MG63 (cell line): ENCODE data around the gene HOXA3. TPM values are rescaled to one million over a fixed set of nuclear protein-coding genes. Genes with fewer than 3 reads are reported as not detected.

Experiments
- DNase-seq: peaks from one replicate; pipeline ENCODE4 v3.0.0-alpha.2; 2020
- H3K27me3 ChIP-seq: fragments of 250-450 bp; sonication (Bioruptor Pico); 2 replicates; pipeline ENCODE4 v1.5.1; 2020; ENCODE audit warnings: mild to moderate bottlenecking, moderate library complexity
- H3K36me3 ChIP-seq: fragments of 250-450 bp; sonication (Bioruptor Pico); 2 replicates; pipeline ENCODE4 v1.5.1; 2020; ENCODE audit warnings: mild to moderate bottlenecking, moderate library complexity
- H3K4me3 ChIP-seq: fragments of 250-450 bp; sonication (Bioruptor Pico); 2 replicates; pipeline ENCODE4 v1.5.1; 2020; ENCODE audit warnings: mild to moderate bottlenecking, moderate library complexity
- H3K9me3 ChIP-seq: fragments of 250-450 bp; sonication (Bioruptor Pico); 2 replicates; pipeline ENCODE4 v1.5.1; 2020; ENCODE audit warnings: mild to moderate bottlenecking, moderate library complexity
- total RNA-seq: library from RNA; depleted of rRNA; stranded (reverse); fragments of >200 nt; shearing (Covaris generic); gene quantifications from 2 replicates; pipeline ENCODE4 v1.2.3, GENCODE V29; 2014; ENCODE audit warnings: low replicate concordance; rRNA removed

The HOXA3 gene
- total RNA-seq, 1 experiment from 2014 or later: not detected

DNA sequence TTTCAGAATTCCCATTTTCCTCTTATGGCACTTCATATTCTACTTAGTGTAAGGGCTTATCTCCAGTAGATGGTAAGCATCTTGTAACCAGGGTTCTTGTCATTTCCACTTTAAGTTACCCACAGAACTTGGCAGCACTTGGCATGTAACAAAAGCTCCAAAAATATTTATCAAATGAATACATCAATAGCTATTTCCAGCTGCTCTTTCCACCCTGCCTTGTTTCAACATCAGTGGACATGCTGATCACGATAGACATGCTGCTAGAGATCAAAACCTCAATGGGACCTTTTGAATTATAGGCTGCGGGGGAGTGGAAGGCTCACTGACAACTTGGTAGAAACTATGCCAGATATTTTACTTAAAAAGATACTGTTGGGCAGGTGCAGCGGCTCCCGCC lies 89.4 kb downstream of the HOXA3 start:
- no peaks in the 10 kb centered on the region for H3K27me3 ChIP-seq
- H3K36me3 ChIP-seq: no peaks in the 10 kb centered on the region
- H3K9me3 ChIP-seq: no peaks in the 10 kb centered on the region
- no peak overlapping the region for H3K4me3 ChIP-seq
- no peak for DNase-seq

Other genes with a start within 250 kb of the HOXA3 start
- 0.27 and 1.1 TPM in 2 replicates for gene HOXA1, start 56.6 kb downstream of the HOXA3 start, total RNA-seq
- gene HOXA2, start 49.9 kb downstream of the HOXA3 start, total RNA-seq: 0.35 TPM in 1 of 2 replicates, not detected in the other
- 1.5 TPM in 1 of 2 replicates, not detected in the other for gene HOXA4, start 21.8 kb downstream of the HOXA3 start, total RNA-seq
- 1.7 and 2.7 TPM in 2 replicates for gene HOXA5, start 8.9 kb downstream of the HOXA3 start, total RNA-seq
- 0.82 and 5.1 TPM in 2 replicates for gene HOXA6, start 4.8 kb downstream of the HOXA3 start, total RNA-seq
- 0.95 and 1.7 TPM in 2 replicates for gene HOXA7, start 4.1 kb upstream of the HOXA3 start, total RNA-seq
- 25.4 and 29.9 TPM in 2 replicates for gene HOXA9, start 13.0 kb upstream of the HOXA3 start, total RNA-seq
- gene HOXA10, start 21.7 kb upstream of the HOXA3 start, total RNA-seq: 18.0 and 26.7 TPM in 2 replicates
- gene HOXA11, start 32.6 kb upstream of the HOXA3 start, total RNA-seq: 3.2 and 3.7 TPM in 2 replicates
- gene HOXA13, start 47.5 kb upstream of the HOXA3 start, total RNA-seq: 0.30 and 1.5 TPM in 2 replicates
- not detected in 2 replicates for gene EVX1, start 90.2 kb upstream of the HOXA3 start, total RNA-seq